Cerebellar nuclear complex (tissue), 1 donor: ENCODE measurements around the gene NRXN3.
A peak's percentile ranks its signal among the peaks of the same experiment; 100 is the strongest.

ENCODE experiments used
- DNase-seq, 2 experiments: peaks; one replicate each; lab custom pipeline; 2025; lab: John Stamatoyannopoulos, UW

The NRXN3 gene

DNA sequence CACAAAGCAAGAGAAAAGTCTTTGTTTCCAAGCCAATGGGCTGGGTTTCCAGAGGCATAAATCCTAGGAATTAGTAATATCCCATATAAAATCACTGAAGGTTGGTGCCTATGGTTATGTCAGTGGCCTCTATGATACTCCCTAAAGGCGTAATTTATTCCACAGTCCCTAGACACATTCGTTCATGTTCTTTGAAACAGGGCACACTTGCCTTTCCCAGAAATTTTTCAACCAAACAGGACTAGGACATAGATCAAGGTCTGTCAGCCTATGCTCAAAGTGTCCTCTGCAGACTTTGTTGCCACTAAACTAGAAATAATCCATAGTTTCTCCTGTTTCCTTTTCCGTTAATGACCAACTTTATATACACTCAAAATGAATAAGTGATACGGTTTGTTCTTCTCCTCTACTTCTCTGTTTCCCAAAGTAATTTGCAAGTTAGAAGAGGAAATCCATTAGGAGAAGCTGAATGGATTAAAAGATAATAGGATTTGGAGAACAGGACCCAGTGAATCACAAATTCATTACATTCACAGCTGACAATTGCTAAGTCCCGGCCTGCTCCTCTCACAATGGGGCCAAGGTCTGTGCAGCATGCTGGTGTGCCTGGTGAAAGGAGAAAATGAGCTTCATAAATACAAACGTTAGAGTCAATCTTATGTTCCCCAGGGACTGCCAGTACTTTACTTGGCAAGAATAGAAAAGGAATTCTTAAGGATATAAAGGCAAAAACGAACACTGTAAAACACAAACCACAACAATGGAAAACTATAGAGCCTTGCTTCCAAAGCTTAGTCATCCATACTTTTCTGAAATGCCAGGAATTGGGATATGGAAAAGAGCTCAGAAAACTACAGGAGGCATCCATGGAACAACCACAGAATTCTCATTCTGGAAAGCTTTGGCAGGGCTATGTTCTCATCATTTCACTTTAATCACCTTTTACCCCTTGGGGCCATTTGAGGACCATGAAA, 966.2 kb downstream of the NRXN3 start:
- DNase-seq: no peak

DNA sequence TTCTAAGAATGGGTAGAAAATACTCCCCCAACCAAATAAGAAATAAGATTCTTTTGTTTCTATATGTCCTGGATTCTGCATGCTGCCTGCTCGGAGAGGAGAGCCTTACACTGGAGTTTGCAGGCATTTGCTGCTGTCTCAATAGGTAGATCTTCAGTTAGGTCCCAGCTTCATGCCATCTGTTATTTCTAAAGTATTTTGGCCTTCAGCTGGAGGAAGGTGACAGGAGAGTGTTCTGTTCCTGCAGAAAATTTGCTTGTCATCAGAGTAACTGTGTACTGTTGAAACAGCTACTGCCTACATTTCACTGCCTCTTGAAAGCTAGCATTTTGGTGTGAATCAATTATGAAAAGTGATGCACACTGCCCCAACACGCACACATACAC, 966.9 kb downstream of the NRXN3 start:
- peak; percentile 47 to 63 for DNase-seq

DNA sequence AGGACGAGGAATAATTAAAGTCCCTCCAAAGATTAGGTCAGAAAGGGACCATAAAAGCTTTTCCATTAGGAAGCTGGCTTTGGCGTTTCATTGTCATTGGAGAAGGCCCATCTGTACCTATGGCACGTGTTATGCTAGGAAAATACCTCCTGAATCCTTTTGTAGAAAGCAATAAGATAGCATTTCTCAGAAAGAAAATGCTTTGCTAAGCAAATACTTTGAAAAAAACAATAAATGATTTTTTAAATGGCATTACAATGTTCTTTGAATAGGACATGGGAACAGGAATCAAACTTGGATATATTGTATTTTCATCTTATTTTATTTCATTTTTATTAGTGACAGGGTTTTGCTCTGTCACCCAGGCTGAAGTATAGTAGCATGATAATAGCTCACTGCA, 967.7 kb downstream of the NRXN3 start:
- DNase-seq: no peak

DNA sequence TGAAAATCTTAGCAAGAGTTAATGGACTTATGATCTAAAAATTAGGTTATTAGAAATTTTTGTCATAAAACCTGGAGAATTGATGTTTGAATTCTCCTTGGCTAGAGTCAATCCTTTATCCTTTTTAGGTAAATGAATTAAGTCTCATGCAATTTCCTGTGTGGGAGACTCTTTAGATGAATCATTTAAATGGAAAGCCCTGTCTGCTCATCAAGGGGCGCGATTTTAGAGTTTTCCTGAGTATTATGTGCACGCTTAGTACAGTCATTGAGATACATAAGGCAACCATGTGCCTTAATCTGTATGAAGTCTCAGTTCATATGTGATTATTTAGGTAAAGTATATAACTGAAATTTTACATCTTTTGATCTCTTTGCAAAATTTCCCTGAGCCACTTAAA, 974.7 kb downstream of the NRXN3 start:
- DNase-seq: no peak

DNA sequence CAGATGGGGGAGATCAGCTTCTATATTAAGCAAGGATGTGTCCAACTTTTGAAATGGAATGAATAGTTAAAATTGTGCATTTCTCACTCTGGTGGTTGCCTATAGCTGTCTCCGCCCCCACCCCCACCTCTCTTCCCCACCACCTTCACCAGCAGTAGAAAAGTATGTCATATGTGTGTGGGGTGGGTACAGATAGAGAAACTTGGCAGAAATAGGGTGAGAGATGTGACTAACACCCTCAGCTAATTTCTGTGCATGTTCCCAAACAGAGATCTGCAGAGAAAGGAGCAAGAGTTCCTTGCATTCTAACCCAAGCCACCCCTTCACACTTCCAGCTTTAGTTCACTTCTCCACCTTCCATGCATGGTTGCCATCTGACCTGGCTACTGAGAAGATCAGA, 980.1 kb downstream of the NRXN3 start:
- no peak for DNase-seq

DNA sequence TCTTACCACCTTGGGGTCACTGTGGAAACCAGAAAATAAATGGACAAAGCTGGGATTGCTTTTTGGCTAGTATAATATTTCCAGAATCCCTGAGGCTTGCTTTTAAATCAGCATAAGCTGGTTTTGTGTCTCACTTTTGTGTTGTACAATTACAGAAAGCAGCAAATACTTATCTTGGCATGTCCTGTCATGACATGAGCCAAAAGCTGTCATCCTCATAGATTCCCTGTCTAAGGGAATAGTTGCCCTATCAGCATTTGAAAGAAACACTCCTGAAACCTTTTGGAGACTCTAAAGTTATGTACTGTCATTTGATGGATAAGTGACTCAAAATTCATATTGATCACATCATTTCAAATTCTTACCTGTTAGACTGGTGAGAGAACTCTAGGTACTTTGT, 987.2 kb downstream of the NRXN3 start:
- DNase-seq: no peak

DNA sequence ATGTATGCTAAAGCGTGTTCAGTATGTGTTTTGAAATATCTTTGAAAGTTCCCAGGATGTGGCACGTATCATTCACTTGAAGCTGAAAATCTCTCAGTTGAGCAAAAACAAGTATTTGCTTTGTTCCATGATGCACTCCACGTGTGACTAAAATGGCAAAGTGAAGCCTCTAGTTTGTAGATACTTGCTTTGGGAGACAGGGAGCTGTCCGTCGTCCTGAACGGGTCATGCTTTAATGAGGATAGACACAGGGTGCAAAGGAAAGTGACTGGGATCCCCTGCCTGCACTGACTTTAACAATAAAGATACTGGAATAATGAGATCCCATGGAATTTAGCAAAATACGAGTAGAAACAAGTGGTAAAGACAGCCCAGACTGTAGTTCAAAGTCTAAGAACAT, 991.4 kb downstream of the NRXN3 start:
- DNase-seq: no peak

DNA sequence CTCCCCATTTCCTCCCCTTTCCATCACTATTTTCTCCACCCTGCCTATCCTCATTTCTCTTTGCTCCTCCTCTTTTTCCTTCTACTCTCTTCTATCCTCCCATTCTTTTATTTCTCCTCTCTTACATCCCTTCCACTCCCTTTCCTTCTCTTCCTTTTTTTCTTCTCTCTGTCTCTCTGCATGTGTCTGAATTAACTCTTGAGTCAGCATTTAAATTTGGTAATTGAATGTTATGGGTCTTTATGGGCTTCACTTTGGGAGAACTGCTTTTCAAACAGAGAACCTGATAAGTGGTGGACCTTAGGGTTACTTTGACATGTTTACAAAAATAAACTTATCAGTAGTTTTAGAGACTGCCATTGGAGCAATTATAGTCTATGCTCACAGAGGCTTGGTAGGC, 992.7 kb downstream of the NRXN3 start:
- DNase-seq: no peak

DNA sequence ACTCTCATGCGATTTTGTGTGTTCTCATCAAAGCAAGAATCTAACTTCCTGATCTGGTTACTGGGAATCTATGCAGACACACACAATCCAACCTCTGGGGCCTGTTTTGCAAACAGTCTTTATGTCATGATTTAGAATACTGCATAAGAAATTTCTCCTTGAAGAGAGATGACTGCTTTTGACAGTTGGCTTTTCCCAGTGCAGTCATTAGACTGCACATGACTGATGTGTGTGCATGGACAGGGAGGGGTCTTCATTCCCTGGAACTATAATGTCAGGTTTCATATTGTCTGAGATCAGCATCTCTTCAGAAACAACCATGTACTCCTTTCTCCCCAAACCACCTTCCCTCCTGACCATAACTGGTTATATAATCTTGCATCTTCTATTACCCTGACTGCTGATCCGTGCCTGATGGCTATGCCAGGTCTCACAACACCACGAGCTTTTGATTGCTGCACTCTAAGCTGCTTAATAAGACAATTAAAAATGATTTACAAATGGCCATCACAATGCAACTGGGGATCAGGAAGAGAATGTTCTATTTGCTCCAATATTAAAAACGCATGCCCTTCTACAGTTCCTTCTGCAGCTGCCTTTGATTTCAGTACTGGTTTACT, 995.4 kb downstream of the NRXN3 start:
- DNase-seq: no peak

DNA sequence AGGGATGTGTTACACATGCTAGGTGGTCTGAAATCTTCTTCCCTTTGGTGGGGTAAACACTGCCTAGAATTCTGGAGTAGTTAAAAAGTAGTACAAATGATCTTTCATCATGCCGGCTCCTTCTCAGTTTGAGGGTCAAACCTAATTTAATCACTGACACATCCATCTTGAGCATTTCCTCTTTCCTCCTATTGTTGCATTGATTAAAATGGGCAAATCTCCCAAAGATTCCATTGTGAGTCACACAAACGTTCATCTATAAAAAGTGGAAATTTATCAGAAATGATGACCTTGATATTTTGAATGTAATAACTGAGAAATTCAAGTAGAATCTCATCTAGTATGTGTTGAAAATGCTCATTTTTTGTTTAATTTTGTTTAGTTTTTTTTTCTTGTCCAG, 996.0 kb downstream of the NRXN3 start:
- no peak for DNase-seq

DNA sequence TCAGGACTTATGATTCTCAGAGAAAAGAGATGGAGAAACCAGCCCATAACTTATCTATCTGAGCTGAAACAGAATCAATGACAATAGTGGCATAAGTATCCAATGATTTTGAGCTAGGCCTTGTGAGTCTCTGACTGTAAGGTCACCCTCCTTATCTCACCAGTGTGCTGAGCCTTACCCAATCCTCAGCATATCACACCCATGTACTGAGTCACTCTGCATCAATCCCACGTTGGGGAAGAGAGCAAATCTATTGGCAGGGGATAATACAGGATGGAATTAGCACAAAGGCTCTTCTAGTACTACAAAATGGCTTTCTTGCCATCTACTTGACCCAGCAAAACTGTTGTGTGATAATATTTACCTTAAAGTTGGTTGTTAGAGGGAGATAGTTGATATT, 997.8 kb downstream of the NRXN3 start:
- DNase-seq: no peak

DNA sequence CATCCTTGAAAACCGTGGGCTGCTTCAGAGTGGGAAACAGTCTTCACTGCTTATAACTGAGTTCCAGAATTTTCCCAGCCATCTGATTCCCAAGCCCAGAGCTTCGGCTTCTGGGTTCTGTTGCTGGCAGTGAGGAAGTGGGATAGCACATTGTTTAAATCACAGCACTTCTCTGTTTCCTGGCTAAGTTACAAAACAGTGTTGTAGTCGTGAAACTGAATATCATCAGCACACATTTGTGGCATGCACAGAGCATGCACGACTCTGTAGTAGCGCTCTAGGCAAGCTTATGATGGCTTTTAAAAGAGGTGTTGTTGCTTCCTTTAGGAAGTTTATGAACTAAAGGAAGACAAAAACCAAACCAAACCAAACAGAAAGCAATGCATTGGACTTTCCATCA, 1005.5 kb downstream of the NRXN3 start:
- DNase-seq: no peak

DNA sequence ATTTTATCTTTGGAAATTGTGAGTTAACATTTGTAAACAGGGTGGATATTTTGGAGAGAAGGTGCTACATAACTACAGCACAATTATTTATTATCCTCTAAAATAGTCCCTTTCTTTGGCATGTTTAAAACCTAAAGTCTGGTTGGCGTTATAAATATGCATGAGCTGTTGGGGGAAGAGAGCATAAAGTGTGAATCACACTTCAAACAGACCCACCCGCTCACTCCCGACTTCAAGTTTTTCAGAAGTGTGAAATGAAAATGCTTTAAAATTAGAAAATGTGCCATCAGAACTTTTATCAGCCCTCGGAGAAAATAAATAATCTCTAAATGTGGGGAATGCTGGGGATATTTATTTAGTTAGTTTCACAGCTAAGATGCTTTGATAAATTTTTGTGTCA, 1006.9 kb downstream of the NRXN3 start:
- DNase-seq: no peak

DNA sequence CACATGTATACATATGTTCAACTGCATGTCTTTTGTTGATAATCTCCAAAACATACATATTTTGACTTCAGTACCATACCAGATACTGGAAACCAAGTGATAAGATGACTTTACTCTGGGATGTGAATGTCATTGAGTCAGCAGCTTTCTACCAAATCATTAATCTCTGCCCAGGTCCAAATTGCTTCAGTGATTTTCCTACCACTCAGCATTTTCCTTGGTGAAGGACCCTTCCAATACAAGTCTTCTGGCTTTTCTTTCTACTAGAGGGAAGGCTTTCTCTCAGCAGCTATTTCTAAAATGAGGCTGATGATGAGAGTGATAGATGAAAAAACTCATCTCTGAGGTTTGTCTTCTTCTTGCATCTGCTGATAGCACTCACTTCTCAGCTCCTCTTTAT, 1008.5 kb downstream of the NRXN3 start:
- no peak for DNase-seq

DNA sequence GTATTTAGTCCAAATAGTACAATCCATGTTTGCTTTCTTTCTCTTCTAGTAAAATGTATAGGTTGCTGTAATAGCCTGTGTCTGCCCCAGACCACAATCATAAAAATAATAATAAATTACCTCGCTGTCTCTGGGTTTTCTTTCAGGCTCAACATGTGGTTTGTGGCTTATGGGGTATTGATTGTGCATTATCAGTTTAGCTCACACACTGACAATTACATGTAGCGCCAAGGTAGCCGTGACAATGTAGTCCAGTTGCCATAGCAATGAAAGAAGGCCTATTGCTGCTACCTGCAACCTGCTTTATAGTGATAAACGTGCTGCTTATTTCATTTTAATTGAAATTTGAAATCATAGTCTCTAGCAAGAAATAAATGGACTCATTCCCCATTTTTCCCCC, 1009.8 kb downstream of the NRXN3 start:
- no peak for DNase-seq

DNA sequence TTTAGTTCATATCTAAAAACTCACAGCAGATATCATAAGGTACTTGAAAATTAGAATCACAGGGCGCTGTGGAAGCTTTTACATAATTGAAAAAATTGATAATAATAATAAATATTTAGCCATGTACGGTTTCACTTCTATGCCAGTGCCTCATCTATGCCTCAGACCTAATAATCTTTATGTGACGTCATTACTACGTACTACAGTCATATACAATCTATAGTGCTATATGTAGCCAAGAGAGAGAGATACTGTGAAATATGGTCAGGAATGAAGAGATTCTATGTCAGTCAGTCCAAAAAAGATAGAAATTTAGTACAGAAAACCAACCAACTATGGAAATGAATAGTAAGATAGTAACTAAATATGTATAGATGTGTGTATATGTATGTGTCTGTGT, 1010.5 kb downstream of the NRXN3 start:
- DNase-seq: no peak

DNA sequence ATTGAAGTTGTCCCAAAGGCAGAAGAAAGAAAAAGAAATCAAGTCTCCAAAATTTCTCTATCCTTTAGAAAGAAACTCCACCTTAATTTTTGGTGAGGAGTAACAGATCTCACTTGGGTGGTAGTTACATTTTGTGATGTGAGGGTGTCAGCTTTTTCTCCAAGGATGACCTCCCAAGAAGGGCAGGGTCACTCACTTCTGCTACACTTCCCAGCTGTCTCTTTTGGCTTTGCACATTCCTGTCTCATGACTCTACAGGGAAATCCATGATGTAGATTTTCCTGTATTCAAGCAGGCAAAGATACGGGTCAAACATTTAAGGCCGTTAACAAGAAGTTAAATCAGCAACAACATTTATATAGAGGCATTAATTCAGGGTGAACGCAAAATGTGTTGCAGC, 1016.4 kb downstream of the NRXN3 start:
- no peak for DNase-seq

DNA sequence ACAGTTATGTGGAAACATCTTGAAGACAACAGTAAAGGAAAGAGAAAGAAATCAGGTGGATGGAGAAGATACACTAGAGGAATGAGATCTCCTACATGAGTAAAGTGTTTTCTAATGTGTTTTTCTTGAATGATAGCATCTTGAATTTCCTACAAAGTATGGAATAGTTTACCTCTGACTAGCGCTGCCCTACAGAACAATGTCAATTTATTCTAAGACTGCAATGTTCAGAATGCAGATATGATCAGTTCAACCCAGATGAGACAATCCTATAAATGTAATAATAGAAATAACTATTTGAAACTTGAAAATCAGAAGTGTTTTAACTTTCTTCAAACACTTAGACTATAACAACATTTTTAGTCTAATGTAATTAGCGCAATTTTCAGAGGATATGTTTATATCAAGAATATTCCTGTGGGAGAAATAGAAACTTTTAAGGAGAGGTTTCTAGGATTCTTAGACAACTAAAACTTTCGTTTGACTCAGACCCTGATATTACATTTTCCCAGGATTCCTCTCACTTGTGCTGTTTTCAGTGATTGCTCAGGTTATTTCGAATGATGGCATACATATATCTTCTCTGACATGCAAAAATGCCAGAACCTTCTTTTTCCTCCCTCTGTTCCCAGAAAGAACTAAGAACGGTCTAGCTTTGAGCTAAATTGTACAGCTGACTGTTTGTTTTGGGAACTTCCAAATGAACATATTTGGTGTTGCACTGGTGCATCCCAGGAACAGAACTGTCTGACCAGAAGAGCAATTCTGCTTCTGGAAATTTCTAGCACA, 1023.7 kb downstream of the NRXN3 start:
- no peak for DNase-seq

DNA sequence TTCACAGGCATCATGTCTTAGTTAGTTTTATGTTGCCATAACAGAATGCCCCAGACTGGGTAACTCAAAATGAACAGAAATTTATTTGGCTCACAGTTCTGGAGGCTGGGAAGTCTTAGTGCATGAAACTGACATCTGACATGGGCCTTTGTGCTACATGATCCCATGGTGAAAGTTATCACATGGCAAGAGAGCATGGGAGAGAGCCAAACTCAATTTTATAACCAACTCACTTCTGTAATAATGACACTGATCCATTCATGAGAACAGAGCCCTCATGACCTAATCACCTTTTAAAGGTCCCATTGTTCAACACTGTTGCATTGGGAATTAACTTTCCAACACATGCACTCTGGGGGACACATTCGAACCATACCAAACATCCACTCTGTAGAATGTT, 1026.0 kb downstream of the NRXN3 start:
- DNase-seq: no peak

DNA sequence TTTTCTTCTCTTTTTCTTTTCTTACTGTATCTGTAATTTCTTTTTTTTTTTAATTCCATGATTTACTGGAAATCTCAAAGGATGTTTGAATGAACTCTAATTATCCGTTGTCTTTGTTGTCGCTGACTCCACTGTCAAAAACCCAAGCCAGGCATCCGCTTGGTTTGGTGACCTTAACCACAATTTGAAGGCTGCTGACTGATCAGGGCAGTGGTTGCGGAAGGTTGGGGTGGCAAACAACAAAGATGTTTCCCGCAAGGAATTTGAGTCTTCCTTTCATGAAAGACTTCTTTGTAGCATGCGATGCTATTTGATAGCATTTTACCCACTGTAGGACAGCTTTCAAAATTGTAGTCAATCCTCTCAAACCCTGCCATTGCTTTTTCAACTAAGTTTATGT, 1027.3 kb downstream of the NRXN3 start:
- DNase-seq: no peak

DNA sequence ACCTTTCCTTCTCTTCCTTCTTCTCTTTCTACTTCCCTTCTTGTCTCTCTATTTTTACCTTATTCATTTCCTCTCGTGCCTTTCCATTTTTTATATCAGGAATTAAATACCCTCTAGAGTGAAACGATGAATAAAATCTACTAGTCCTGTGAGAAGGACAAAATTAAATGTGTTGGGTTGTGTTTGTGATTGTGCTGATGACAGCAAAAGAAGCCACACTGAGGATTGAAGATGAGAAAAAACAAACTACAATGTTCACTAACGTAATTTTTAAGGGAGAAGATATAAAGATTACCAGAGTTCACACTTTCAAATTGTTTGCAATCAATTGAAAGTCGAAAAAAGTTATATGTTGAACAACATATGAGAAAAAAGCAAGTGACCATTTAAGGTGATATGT, 1029.0 kb downstream of the NRXN3 start:
- DNase-seq: no peak

DNA sequence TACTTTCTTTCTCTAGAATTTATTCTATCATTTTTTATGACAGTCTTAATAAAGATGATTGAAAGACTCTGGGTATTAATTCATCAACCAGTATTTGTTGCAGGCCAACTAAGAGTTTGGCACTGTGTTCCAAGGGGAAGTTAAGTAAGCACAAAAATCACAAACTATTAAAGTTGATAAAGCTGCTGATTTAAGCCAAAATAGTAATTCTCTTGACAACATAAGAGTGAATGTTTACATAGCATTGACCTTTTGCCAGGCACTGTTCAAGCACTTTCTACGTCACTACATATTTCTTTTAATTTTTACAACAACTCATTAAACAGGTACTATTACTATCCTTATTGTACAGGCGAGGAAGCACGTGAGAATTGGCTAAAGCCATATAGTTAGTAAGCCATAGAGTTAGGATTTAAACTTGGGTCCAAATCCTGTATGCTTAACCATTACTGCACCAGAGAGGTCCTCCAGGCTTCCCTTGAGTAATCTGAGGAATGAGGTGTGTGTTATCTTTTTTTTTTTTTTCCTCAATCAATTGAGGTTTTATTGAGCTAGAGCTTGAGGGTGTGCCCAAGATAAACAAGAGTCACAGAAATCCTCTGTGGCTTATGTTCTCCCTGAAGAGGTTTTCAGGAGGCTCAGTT, 1031.5 kb downstream of the NRXN3 start:
- no peak for DNase-seq
